NCI-H82 (cell line): ENCODE measurements around the gene ZDHHC18.

Source experiments
- DNase-seq: peaks from one replicate; lab custom pipeline; 2025; lab: John Stamatoyannopoulos, UW

ZDHHC18 gene

GRCh38 chr1:26826261-26827105 lies at the start of gene ZDHHC18:
Gene ZDHHC18, plus strand, starts transcription at chr1:26826688. Its CDS starts 117 bp downstream, at chr1:26826805.
- DNase-seq = peak; percentile 72

DNA sequence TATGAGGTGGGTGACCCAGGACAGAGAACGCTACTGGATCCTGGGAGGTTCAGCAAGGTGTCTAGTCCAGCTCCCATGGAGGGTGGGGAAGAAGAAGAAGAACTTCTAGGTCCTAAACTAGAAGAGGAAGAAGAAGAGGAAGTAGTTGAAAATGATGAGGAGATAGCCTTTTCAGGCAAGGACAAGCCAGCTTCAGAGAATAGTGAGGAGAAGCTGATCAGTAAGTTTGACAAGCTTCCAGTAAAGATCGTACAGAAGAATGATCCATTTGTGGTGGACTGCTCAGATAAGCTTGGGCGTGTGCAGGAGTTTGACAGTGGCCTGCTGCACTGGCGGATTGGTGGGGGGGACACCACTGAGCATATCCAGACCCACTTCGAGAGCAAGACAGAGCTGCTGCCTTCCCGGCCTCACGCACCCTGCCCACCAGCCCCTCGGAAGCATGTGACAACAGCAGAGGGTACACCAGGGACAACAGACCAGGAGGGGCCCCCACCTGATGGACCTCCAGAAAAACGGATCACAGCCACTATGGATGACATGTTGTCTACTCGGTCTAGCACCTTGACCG lies 47.3 kb upstream of the ZDHHC18 start:
- no peak for DNase-seq

GRCh38 chr1:26780344-26780957 lies 46.0 kb upstream of the ZDHHC18 start:
- no peak for DNase-seq

DNA sequence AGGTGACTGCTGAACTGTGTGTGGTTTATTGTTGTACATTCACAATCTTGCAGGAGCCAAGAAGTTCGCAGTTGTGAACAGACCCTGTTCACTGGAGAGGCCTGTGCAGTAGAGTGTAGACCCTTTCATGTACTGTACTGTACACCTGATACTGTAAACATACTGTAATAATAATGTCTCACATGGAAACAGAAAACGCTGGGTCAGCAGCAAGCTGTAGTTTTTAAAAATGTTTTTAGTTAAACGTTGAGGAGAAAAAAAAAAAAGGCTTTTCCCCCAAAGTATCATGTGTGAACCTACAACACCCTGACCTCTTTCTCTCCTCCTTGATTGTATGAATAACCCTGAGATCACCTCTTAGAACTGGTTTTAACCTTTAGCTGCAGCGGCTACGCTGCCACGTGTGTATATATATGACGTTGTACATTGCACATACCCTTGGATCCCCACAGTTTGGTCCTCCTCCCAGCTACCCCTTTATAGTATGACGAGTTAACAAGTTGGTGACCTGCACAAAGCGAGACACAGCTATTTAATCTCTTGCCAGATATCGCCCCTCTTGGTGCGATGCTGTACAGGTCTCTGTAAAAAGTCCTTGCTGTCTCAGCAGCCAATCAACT lies 45.2 kb upstream of the ZDHHC18 start:
- DNase-seq = no peak

- DNase-seq = no peak
Observed at GRCh38 chr1:26782521-26783212, 43.8 kb upstream of the ZDHHC18 start.

DNA sequence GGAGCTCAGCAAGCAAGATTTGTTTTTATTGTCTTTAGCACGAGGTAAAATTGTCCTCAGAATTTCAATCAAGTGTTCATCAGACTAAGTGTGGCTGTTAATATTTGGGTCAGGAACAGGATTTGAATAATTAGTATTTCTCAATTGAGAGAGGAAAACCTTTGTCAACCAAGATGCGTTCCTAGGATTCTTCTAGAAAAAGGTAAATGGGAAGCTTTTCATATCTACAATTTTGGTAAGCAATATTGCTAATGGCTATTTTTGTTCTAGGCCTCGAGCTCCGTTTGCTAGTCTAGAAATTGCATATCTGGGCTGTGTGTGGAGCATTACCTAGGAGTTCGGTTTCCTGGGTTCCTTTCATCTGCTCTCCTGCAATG lies 42.9 kb upstream of the ZDHHC18 start:
- no peak for DNase-seq

- peak; percentile 88 for DNase-seq
Observed at GRCh38 chr1:26784023-26784871, 42.2 kb upstream of the ZDHHC18 start.

DNA sequence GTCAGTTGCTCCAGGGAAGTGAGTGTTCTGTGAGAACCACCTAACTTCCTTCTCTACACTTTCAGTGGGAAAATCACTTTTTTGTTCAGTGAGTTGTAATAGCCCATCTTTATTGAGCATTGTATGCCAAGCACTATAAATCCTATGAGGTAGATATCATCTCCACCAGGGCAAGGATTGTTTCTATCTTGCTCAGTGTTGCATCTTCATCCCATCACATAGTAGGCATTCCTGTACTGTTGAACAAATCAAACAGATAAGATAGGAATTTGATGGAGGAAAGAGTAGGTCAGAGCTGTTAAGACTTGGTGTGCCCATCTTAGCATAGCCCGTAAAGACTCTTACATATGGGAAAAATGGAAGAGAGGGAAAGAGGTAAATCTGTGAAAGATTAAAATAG lies 41.6 kb upstream of the ZDHHC18 start:
- DNase-seq = no peak

DNA sequence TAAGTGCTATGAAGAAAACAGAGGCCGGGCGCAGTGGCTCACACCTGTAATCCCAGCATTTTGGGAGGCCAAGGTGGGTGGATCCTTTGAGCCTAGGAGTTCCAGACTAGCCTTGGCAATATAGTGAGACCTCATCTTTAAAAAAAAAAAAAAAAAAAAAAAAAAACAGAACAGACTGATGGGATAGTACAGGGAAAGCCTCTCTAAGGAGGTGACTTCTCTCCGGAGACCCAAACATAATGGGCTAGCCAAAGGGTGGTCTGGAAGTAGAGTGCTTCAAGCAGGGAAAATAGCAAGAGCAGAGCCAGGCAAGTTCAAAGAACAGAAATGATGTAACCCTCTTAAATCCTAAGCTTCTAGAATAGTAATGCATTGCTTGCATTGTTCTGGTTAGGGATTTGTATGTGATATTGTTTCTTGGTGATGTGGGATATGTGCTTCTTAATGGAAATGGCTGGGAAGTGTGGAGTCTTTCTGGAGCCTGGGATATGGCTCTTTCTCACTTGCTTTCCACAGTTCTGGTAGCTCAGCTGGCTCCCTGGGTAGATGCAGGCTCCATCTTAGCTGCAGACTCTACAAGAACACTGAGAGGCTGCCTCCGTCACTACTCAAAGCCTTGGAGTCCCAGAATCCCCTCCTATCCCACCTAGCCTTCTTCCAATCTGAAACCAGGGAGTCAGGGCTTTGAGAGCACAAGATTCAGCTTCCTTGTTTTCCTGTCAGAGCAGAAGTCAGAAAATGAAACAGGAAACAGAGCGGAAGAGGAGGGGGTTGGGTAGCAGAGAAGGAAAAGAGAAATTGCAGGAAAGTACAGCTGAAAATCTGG lies 40.7 kb upstream of the ZDHHC18 start:
- no peak for DNase-seq

GRCh38 chr1:26786437-26787380 lies 39.8 kb upstream of the ZDHHC18 start:
- DNase-seq = peak; percentile 75

- DNase-seq = no peak
Observed at GRCh38 chr1:26787381-26787705, 39.1 kb upstream of the ZDHHC18 start.

- DNase-seq = peak; percentile 96
Observed at GRCh38 chr1:26787706-26788514, 38.6 kb upstream of the ZDHHC18 start, which contains the start of gene PIGV. Gene PIGV, plus strand, starts transcription at chr1:26787950. Its CDS starts 2,866 bp downstream, at chr1:26790816.

DNA sequence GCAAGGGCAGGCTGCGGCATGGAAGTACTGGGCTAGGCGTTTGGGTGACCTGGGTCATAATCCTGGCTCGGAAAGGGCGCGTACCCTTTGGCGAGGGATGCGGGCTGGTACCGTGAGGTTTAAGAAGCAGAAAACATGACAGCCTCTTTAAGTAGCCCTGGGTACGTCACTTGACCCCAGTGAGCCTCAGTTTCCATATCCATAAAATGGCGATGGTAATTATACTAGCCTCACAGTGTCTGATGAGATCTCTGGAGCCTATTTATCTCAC lies 38.0 kb upstream of the ZDHHC18 start:
- no peak for DNase-seq

GRCh38 chr1:26788836-26789611 lies 37.5 kb upstream of the ZDHHC18 start:
- DNase-seq = peak; percentile 93

GRCh38 chr1:26789612-26789865 lies 36.9 kb upstream of the ZDHHC18 start:
- DNase-seq = no peak

- no peak for DNase-seq
Observed at GRCh38 chr1:26789931-26790330, 36.6 kb upstream of the ZDHHC18 start.

GRCh38 chr1:26790551-26790953 lies 35.9 kb upstream of the ZDHHC18 start:
- no peak for DNase-seq

- DNase-seq = no peak
Observed at GRCh38 chr1:26791148-26791547, 35.3 kb upstream of the ZDHHC18 start.
